Measurements from ENCODE around the gene HTT.

GRCh38 chr4:3186609-3187008, 112.1 kb downstream of the HTT start:
- TF ChIP-seq EZH2 (IDR thresholded peaks at IDR 0.05), result no peak
- no peak for TF ChIP-seq POLR2AphosphoS5 (IDR thresholded peaks at IDR 0.05; ENCODE audit: borderline replicate concordance, low read depth, low read length)
- TF ChIP-seq FOXP2 (optimal IDR thresholded peaks at IDR 0.05; ENCODE audit: control extremely low read depth, extremely low read length, insufficient read depth), result no peak
